Astrocyte (in vitro differentiated cells and primary cell): ENCODE measurements around the gene TOM1L2. TPM values are rescaled to one million over a fixed set of nuclear protein-coding genes. Genes with fewer than 3 reads are reported as not detected.

Experiments
- DNase-seq: peaks from one replicate; pipeline ENCODE4 v3.0.0-alpha.2; 2010; ENCODE audit warnings: low read depth
- FAIRE-seq: peaks from 2 replicates; lab custom pipeline; 2011; peaks lifted over from hg19 to GRCh38; lab: Jason Lieb, UNC
- H2AFZ ChIP-seq: 2 replicates; pipeline ENCODE4 v1.6.0; 2012; ENCODE audit warnings: low read depth, low read length, inconsistent platforms
- H3K27ac ChIP-seq: 2 replicates; pipeline ENCODE4 v1.5.1; 2011; ENCODE audit warnings: low read depth, low read length, inconsistent platforms
- H3K27me3 ChIP-seq: 2 replicates; pipeline ENCODE4 v1.6.0; 2011; ENCODE audit warnings: low read length, inconsistent platforms; ENCODE audit not compliant: insufficient read depth
- H3K36me3 ChIP-seq: 2 replicates; pipeline ENCODE4 v1.5.1; 2011; ENCODE audit warnings: low read length, inconsistent platforms; ENCODE audit not compliant: insufficient read depth
- H3K4me1 ChIP-seq: 2 replicates; pipeline ENCODE4 v1.5.1; 2011; ENCODE audit warnings: low read length, inconsistent platforms; ENCODE audit not compliant: insufficient read depth
- H3K4me2 ChIP-seq: 2 replicates; pipeline ENCODE4 v1.6.0; 2012; ENCODE audit warnings: low read length, inconsistent platforms
- H3K4me3 ChIP-seq: 2 replicates; pipeline ENCODE4 v1.5.1; 2011; ENCODE audit warnings: low read depth, mild to moderate bottlenecking, low read length, inconsistent platforms; ENCODE audit not compliant: insufficient read depth
- H3K79me2 ChIP-seq: 2 replicates; pipeline ENCODE4 v1.6.0; 2012; ENCODE audit warnings: mild to moderate bottlenecking, low read length, inconsistent platforms; ENCODE audit not compliant: insufficient read depth
- H3K9ac ChIP-seq: 2 replicates; pipeline ENCODE4 v1.6.0; 2012; ENCODE audit warnings: mild to moderate bottlenecking, low read length, inconsistent platforms
- H3K9me3 ChIP-seq: 2 replicates; pipeline ENCODE4 v1.5.1; 2012; ENCODE audit warnings: low read depth, mild to moderate bottlenecking, low read length, inconsistent platforms; ENCODE audit not compliant: insufficient read depth
- H4K20me1 ChIP-seq: 2 replicates; pipeline ENCODE4 v1.6.0; 2012; ENCODE audit warnings: low read length, inconsistent platforms; ENCODE audit not compliant: insufficient read depth
- H3K27ac Mint-ChIP-seq: one replicate; pipeline ENCODE4 v1.8.0; 2021; ENCODE audit warnings: mild to moderate bottlenecking, mixed read lengths; ENCODE audit not compliant: unreplicated experiment
- H3K27me3 Mint-ChIP-seq: one replicate; pipeline ENCODE4 v1.8.0; 2021; ENCODE audit warnings: low read depth, mixed read lengths; ENCODE audit not compliant: unreplicated experiment
- H3K36me3 Mint-ChIP-seq: one replicate; pipeline ENCODE4 v1.8.0; 2021; ENCODE audit warnings: low read depth, mixed read lengths; ENCODE audit not compliant: unreplicated experiment
- H3K4me1 Mint-ChIP-seq: one replicate; pipeline ENCODE4 v1.8.0; 2021; ENCODE audit warnings: low read depth, mixed read lengths; ENCODE audit not compliant: unreplicated experiment
- H3K4me3 Mint-ChIP-seq: one replicate; pipeline ENCODE4 v1.8.0; 2021; ENCODE audit warnings: mild to moderate bottlenecking, moderate library complexity, mixed read lengths; ENCODE audit not compliant: unreplicated experiment
- H3K9me3 Mint-ChIP-seq: one replicate; pipeline ENCODE4 v1.8.0; 2021; ENCODE audit warnings: mild to moderate bottlenecking, mixed read lengths; ENCODE audit not compliant: unreplicated experiment
- EZH2 ChIP-seq: IDR thresholded peaks from 2 replicates; pipeline ENCODE4 v1.6.1; 2012; ENCODE audit warnings: mild to moderate bottlenecking, low read length, inconsistent platforms; ENCODE audit not compliant: insufficient read depth
- total RNA-seq: library from RNA; stranded (reverse); gene quantifications from 2 replicates; pipeline ENCODE4 v1.2.1, GENCODE V29; 2021
- TF ChIP-seq, protein P1 (sequence below): IDR thresholded peaks from 2 replicates; pipeline ENCODE4 v1.5.1; 2011; ENCODE audit warnings: low read depth, mild to moderate bottlenecking, inconsistent platforms, low read length, moderate library complexity; ENCODE audit not compliant: insufficient read depth

TOM1L2 gene
- total RNA-seq, 1 donor from 2014 or later, result 54.4 TPM

DNA sequence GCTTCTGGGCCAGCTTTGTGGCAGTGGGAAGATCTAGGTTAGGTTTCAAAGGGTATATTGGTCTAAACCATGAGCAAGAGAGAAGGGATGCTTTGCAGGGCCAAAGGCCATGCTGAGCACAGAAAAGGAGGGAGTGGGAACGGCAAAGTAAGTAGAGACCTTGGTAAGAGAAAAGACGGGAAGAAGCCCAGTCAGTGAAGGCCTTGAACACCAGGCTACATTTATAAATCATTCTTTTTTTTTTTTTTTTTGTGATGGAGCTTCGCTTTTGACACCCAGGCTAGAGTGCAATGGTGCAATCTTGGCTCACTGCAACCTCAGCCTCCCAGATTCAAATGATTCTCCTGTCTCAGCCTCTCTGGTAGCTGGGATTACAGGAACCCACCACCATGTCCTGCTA lies 18.1 kb downstream of the TOM1L2 start:
- peaks cover 4% of the 10 kb centered on the region for H3K9me3 Mint-ChIP-seq
- H3K4me1 Mint-ChIP-seq, result peaks cover 24% of the 10 kb centered on the region
- FAIRE-seq, result no peak
- Histone ChIP-seq H3K79me2 (peaks cover 70% of the 10 kb centered on the region), H4K20me1 (peaks cover 8% of the 10 kb centered on the region), H3K4me1 (peaks cover 18% of the 10 kb centered on the region), H3K36me3 (no peaks in the 10 kb centered on the region), H3K4me3 (no peak overlapping the region), H3K4me2 (no peak overlapping the region), H3K9ac (no peak overlapping the region), H3K27me3 (no peaks in the 10 kb centered on the region), H3K9me3 (no peaks in the 10 kb centered on the region), H2AFZ (no peak overlapping the region), H3K27ac (no peak overlapping the region)
- no peak overlapping the region for H3K27ac Mint-ChIP-seq
- no peak for DNase-seq
- H3K36me3 Mint-ChIP-seq, result peaks cover 10% of the 10 kb centered on the region
- TF ChIP-seq EZH2, result no peak
- TF ChIP-seq, protein P1, sequence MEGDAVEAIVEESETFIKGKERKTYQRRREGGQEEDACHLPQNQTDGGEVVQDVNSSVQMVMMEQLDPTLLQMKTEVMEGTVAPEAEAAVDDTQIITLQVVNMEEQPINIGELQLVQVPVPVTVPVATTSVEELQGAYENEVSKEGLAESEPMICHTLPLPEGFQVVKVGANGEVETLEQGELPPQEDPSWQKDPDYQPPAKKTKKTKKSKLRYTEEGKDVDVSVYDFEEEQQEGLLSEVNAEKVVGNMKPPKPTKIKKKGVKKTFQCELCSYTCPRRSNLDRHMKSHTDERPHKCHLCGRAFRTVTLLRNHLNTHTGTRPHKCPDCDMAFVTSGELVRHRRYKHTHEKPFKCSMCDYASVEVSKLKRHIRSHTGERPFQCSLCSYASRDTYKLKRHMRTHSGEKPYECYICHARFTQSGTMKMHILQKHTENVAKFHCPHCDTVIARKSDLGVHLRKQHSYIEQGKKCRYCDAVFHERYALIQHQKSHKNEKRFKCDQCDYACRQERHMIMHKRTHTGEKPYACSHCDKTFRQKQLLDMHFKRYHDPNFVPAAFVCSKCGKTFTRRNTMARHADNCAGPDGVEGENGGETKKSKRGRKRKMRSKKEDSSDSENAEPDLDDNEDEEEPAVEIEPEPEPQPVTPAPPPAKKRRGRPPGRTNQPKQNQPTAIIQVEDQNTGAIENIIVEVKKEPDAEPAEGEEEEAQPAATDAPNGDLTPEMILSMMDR, result no peak
- H3K4me3 Mint-ChIP-seq, result no peak overlapping the region
- H3K27me3 Mint-ChIP-seq, result no peaks in the 10 kb centered on the region

- H3K36me3 ChIP-seq, result no peaks in the 10 kb centered on the region
- no peak overlapping the region for H3K4me3 ChIP-seq
- H3K27ac Mint-ChIP-seq, result no peak overlapping the region
- H3K9me3 ChIP-seq, result no peaks in the 10 kb centered on the region
- H3K27me3 Mint-ChIP-seq, result no peaks in the 10 kb centered on the region
- no peak overlapping the region for H3K4me2 ChIP-seq
- no peak for DNase-seq
- no peak for FAIRE-seq
- peaks cover 10% of the 10 kb centered on the region for H3K36me3 Mint-ChIP-seq
- H3K27me3 ChIP-seq, result no peaks in the 10 kb centered on the region
- no peak overlapping the region for H3K27ac ChIP-seq
- H3K9me3 Mint-ChIP-seq, result peaks cover 4% of the 10 kb centered on the region
- H3K9ac ChIP-seq, result no peak overlapping the region
- peaks cover 74% of the 10 kb centered on the region for H3K79me2 ChIP-seq
- no peak for TF ChIP-seq EZH2
- TF ChIP-seq, protein P1, result no peak
- H3K4me1 Mint-ChIP-seq, result peaks cover 11% of the 10 kb centered on the region
- H3K4me3 Mint-ChIP-seq, result no peak overlapping the region
- H2AFZ ChIP-seq, result no peak overlapping the region
- peaks cover 19% of the 10 kb centered on the region for H4K20me1 ChIP-seq
- peaks cover 13% of the 10 kb centered on the region for H3K4me1 ChIP-seq
Observed at GRCh38 chr17:17952691-17953090, 19.5 kb downstream of the TOM1L2 start.

DNA sequence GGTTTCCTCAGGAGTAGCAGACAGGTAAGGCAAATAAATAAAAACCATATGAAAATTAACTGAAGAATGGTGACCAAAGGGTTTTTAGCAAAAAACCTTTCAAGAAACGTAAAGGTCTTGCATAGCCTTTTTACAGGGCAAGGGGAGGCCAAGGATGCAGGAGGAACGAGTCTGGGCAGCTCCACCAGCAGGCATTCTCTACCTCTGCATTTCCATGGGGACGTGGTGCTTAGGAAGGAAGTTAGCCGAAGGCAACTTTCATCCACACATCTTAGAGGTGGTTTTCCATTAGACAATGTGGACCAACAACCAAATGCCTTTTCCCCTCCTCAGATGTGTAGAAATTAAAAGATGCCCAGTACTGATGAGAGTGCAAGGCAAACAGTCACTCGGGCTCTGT lies 20.7 kb downstream of the TOM1L2 start:
- Histone ChIP-seq H3K79me2 (peaks cover 74% of the 10 kb centered on the region), H3K4me1 (peaks cover 11% of the 10 kb centered on the region), H3K4me3 (no peak overlapping the region), H3K9me3 (no peaks in the 10 kb centered on the region), H3K9ac (no peak overlapping the region), H3K4me2 (no peak overlapping the region), H4K20me1 (peaks cover 19% of the 10 kb centered on the region), H3K36me3 (no peaks in the 10 kb centered on the region), H3K27ac (no peak overlapping the region), H2AFZ (no peak overlapping the region), H3K27me3 (no peaks in the 10 kb centered on the region)
- H3K4me1 Mint-ChIP-seq, result peaks cover 8% of the 10 kb centered on the region
- H3K27me3 Mint-ChIP-seq, result no peaks in the 10 kb centered on the region
- no peak overlapping the region for H3K4me3 Mint-ChIP-seq
- TF ChIP-seq EZH2, result no peak
- TF ChIP-seq, protein P1, result no peak
- DNase-seq (no peak), FAIRE-seq (no peak)
- H3K27ac Mint-ChIP-seq, result no peak overlapping the region
- peaks cover 10% of the 10 kb centered on the region for H3K36me3 Mint-ChIP-seq
- H3K9me3 Mint-ChIP-seq, result peaks cover 4% of the 10 kb centered on the region
